D721Med (cell line): ENCODE data around the gene SMYD2.

Experiments
- DNase-seq: peaks from one replicate; pipeline ENCODE4 v3.0.0; 2011; ENCODE audit warnings: low spot score; ENCODE audit not compliant: insufficient read length
- FAIRE-seq: peaks from 2 replicates; lab custom pipeline; 2011; peaks lifted over from hg19 to GRCh38; lab: Jason Lieb, UNC
- TF ChIP-seq, protein P1 (sequence below): IDR thresholded peaks from 2 replicates; pipeline ENCODE4 v1.5.1; 2012; ENCODE audit warnings: mild to moderate bottlenecking, control low read depth; ENCODE audit not compliant: insufficient read depth; ENCODE audit errors: missing control alignments

Gene SMYD2

DNA sequence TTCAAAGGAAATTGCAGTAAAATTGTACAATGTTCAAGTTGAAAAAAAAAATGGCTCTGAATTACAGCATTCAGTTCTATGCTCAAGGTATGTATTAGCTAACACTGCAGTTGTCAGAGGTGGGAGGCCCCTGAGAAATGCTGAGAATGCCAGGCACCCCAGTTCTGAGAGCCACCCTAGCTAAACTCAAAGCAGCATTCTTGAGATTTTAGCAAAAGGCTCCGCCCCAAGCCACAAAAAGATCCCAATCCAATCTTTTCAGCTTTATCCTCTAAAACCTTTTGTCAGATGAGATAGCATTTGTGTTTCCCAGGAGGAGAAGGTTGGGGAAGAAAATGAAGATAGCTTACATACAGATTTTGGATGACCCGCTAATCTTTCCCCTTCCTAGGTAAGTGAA, 68.8 kb downstream of the SMYD2 start:
- DNase-seq, result no peak
- TF ChIP-seq, protein P1, sequence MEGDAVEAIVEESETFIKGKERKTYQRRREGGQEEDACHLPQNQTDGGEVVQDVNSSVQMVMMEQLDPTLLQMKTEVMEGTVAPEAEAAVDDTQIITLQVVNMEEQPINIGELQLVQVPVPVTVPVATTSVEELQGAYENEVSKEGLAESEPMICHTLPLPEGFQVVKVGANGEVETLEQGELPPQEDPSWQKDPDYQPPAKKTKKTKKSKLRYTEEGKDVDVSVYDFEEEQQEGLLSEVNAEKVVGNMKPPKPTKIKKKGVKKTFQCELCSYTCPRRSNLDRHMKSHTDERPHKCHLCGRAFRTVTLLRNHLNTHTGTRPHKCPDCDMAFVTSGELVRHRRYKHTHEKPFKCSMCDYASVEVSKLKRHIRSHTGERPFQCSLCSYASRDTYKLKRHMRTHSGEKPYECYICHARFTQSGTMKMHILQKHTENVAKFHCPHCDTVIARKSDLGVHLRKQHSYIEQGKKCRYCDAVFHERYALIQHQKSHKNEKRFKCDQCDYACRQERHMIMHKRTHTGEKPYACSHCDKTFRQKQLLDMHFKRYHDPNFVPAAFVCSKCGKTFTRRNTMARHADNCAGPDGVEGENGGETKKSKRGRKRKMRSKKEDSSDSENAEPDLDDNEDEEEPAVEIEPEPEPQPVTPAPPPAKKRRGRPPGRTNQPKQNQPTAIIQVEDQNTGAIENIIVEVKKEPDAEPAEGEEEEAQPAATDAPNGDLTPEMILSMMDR, result no peak
- FAIRE-seq, result no peak

DNA sequence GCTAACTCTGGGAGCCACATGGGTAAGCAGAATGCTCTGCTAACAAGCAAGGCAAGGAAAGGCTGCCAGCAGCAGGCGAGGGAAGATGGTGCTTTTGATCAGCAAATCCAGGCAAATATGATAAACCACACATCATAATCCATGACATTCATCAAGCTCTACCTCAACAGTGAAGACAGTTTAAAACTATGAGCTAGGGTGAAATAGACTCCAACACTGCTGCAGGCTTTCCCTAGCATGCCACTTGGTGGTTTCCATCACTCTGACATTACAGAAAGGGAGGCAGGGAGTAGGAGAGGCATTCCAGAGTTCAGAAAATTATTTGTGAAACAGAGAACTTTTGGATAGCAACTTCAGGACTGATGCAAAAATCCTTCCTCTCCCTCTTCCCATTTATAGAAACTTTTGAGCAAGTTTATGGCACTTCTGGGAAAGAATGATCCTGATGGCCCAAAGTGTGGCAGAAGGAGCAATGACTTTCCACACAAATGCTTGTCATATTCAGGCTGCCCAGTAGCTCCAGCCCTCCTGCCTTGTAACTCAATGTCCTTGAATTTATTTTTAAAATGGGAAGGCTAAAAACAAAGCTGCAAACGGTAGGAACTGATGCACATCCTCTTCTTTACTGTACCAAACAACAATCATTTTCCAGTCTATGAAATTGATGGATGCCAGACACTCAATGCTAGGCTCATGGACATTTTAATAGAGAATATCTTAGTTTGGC, 70.8 kb downstream of the SMYD2 start:
- TF ChIP-seq, protein P1, result no peak
- FAIRE-seq, result no peak

DNA sequence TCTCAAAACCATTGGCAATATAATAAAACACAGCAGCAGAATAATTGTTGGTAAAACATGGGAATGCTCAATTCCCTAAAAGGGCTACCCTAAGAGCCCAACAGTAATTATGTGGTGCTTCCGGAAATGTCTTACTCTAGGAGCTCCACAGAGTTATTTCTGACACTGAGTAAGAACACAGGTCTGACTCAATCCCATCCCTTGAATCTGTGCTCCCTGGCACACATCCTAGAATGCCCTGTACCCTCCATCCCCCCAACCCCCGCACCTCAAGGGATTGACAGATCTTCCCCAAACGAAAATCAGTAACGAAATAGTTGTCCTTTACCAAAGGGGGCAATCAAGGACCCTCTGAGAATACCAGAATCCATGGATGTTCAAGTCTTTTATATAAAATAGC, 71.9 kb downstream of the SMYD2 start:
- DNase-seq (no peak), FAIRE-seq (no peak)
- TF ChIP-seq, protein P1, result no peak

More for the DNA sequence above, 70.8 kb downstream of the SMYD2 start:
- no peak for DNase-seq

DNA sequence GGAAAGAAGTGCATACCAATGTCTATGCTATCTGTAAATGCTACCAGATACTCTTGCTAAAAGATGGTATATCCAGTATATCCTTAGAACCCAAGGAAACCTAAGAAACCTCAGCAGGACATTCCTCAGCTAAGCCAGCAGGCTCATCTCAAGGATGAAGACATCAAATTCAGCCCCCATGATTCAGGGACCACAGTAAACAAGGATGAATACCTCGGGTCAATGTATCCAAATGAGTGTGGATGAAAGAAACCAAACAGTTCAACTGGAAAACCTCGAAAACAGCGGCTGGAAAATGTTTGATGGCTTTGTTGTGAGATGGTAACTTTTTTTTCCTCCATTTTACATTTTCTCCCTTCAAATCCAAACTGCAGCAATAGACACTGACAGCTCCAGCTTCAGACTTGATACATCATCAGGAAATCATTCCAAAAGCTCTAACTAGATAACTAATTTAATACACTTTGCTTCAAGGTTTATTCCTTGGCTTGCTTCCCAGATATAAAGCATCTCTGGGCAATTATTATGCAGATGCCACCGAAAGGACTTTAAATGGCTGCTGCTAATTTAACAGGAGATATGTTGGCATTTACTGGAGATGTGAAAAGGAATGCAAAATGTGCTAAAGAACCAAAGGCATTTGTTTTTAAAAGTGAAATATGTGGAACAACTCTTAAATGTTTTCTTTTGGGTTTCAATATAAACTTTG, 73.6 kb downstream of the SMYD2 start:
- no peak for FAIRE-seq
- DNase-seq, result no peak
- TF ChIP-seq, protein P1, result no peak

DNA sequence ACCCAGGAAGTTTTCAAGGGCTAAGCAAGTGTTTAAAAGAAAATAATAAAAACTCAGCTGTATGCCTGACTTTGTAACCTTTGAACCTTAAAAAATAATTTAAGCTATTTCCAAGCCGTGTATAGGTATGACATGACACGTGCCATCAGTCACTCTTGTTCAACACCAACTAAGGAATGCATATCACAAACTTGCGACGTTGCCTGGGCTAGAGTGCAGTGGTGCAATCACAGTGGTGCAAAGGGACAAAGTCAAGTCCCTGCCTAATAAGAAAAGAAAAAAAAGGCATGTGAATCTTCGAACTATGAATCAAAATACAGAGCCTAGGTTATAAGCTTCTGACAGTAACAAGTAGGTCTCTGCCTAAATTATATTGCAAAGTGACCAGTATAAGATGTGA, 79.2 kb downstream of the SMYD2 start:
- TF ChIP-seq, protein P1, result no peak
- DNase-seq, result no peak
- no peak for FAIRE-seq

DNA sequence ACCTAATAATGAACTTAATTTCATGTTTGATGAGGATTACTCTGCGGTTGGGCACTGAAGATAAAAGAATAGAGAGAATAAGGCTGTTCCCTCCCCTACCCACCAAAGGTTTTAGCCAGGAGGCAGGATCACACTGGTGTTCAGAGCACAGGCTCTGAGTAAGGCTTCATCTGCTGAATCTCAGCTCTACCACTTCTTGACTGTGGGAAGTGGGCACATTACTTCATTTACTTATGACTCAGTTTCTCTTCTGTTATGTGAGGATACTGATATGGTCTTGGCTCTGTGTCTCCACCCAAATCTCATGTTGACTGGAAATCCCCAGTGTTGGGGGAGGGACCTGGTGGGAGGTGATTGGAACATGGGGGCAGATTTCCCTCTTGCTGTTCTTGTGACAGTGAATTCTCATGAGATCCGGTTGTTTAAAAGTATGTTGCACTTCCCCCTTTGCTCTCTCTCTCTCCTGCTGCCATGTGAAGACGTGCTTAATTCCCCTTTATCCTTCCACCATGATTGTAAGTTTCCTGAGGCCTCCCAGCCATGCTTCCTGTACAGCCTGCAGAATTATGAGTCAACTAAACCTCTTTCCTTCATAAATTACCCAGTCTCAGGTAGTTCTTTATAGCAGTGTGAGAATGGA, 79.7 kb downstream of the SMYD2 start:
- TF ChIP-seq, protein P1, result no peak
- DNase-seq (no peak), FAIRE-seq (no peak)
